GM19397 (cell line): ENCODE data around the gene SIVA1.

Source experiments
- ATAC-seq: cut with Tn5 transposase; IDR thresholded peaks from one replicate; pipeline ENCODE4 v1.9.1; 2021; ENCODE audit warnings: mild to moderate bottlenecking, moderate library complexity; ENCODE audit not compliant: unreplicated experiment

Gene SIVA1

GRCh38 chr14:104770072-104770579 lies 17.2 kb downstream of the SIVA1 start:
- ATAC-seq: no peak

- ATAC-seq: no peak
These were observed 17.9 kb downstream of the SIVA1 start for GRCh38 chr14:104770851-104771272.

GRCh38 chr14:104771374-104771773 lies 18.4 kb downstream of the SIVA1 start:
- ATAC-seq: no peak

- no peak for ATAC-seq
These were observed 19.2 kb downstream of the SIVA1 start for GRCh38 chr14:104771918-104772706.

GRCh38 chr14:104772707-104773504 lies 20.0 kb downstream of the SIVA1 start:
- ATAC-seq: no peak

- ATAC-seq: no peak
These were observed 20.8 kb downstream of the SIVA1 start for GRCh38 chr14:104773505-104774452.

- no peak for ATAC-seq
These were observed 21.6 kb downstream of the SIVA1 start for GRCh38 chr14:104774453-104775072.

- no peak for ATAC-seq
These were observed 22.1 kb downstream of the SIVA1 start for GRCh38 chr14:104775073-104775489.

- ATAC-seq: no peak
These were observed 23.5 kb downstream of the SIVA1 start for GRCh38 chr14:104776481-104776880.

GRCh38 chr14:104776961-104777807 lies 24.2 kb downstream of the SIVA1 start:
- ATAC-seq: no peak

- no peak for ATAC-seq
These were observed 24.9 kb downstream of the SIVA1 start for GRCh38 chr14:104777808-104778249.

GRCh38 chr14:104778694-104779331 lies 25.9 kb downstream of the SIVA1 start:
- ATAC-seq: no peak

- no peak for ATAC-seq
These were observed 27.0 kb downstream of the SIVA1 start for GRCh38 chr14:104779776-104780512.

- no peak for ATAC-seq
These were observed 27.6 kb downstream of the SIVA1 start for GRCh38 chr14:104780513-104781030.

GRCh38 chr14:104781271-104782077 lies 28.5 kb downstream of the SIVA1 start:
- ATAC-seq: no peak

- ATAC-seq: no peak
These were observed 29.3 kb downstream of the SIVA1 start for GRCh38 chr14:104782086-104782807.

GRCh38 chr14:104782808-104783139 lies 29.8 kb downstream of the SIVA1 start:
- no peak for ATAC-seq
